ENCODE measurements around the gene INHA. TPM values are rescaled to one million over a fixed set of nuclear protein-coding genes. Genes with fewer than 3 reads are reported as not detected.

INHA gene
- total RNA-seq, 1 donor from 2014 or later = not detected

- H3K4me1 ChIP-seq = peaks cover 0 to 7% of the 10 kb centered on the region in 2 donors
- H3K27me3 ChIP-seq = no peaks in the 10 kb centered on the region
- intact Hi-C loops (cut with DNase I) = no loop called here
- H3K27ac ChIP-seq = no peak overlapping the region
- DNase-seq (ENCODE audit: low spot score in 2 of 2) = no peak
- H3K4me3 ChIP-seq = no peak overlapping the region
- H3K36me3 ChIP-seq = no peaks in the 10 kb centered on the region
- TF ChIP-seq, protein P1, sequence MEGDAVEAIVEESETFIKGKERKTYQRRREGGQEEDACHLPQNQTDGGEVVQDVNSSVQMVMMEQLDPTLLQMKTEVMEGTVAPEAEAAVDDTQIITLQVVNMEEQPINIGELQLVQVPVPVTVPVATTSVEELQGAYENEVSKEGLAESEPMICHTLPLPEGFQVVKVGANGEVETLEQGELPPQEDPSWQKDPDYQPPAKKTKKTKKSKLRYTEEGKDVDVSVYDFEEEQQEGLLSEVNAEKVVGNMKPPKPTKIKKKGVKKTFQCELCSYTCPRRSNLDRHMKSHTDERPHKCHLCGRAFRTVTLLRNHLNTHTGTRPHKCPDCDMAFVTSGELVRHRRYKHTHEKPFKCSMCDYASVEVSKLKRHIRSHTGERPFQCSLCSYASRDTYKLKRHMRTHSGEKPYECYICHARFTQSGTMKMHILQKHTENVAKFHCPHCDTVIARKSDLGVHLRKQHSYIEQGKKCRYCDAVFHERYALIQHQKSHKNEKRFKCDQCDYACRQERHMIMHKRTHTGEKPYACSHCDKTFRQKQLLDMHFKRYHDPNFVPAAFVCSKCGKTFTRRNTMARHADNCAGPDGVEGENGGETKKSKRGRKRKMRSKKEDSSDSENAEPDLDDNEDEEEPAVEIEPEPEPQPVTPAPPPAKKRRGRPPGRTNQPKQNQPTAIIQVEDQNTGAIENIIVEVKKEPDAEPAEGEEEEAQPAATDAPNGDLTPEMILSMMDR (IDR thresholded peaks at IDR 0.05) = no peak
- H3K9me3 ChIP-seq = no peaks in the 10 kb centered on the region
Measured at GRCh38 chr2:219575566-219576504, 3.7 kb downstream of the INHA start.

- Histone ChIP-seq H3K36me3 (no peaks in the 10 kb centered on the region), H3K9me3 (no peaks in the 10 kb centered on the region), H3K4me1 (peaks cover 0 to 3% of the 10 kb centered on the region in 2 donors), H3K4me3 (no peak overlapping the region), H3K27ac (no peak overlapping the region), H3K27me3 (no peaks in the 10 kb centered on the region)
- intact Hi-C loops (cut with DNase I) = no loop called here
- DNase-seq (ENCODE audit: low spot score in 2 of 2) = no peak
- TF ChIP-seq, protein P1 (IDR thresholded peaks at IDR 0.05) = no peak
Measured at GRCh38 chr2:219576505-219577388, 4.6 kb downstream of the INHA start.

GRCh38 chr2:219578811-219579613 is 6.9 kb downstream of the INHA start:
- H3K27ac ChIP-seq = no peak overlapping the region
- TF ChIP-seq, protein P1 (IDR thresholded peaks at IDR 0.05) = no peak
- no peaks in the 10 kb centered on the region for H3K36me3 ChIP-seq
- H3K4me3 ChIP-seq = no peak overlapping the region
- no peaks in the 10 kb centered on the region for H3K4me1 ChIP-seq
- no peaks in the 10 kb centered on the region for H3K9me3 ChIP-seq
- H3K27me3 ChIP-seq = no peaks in the 10 kb centered on the region
- intact Hi-C loops (cut with DNase I) = no loop called here
- no peak for DNase-seq (ENCODE audit: low spot score in 2 of 2)

DNA sequence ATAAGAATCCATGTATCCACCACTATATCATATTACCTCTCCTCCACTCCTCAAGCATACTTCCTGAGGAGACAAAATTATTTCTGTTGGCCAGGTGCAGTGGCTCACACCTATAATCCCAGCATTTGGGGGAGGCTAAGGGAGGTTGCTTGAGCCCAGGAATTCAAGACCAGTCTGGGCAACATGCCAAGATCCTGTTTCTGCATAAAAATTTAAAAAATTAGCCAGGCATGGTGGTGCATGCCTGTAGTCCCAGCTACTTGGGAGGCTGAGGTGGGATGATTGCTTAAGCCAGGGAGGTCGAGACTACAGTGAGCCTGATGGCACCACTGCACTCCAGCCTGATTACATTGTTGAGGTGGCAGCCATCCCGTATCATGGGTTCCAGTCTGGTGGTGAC is 9.2 kb downstream of the INHA start:
- H3K4me3 ChIP-seq = no peak overlapping the region
- intact Hi-C loops (cut with DNase I) = no loop called here
- H3K27ac ChIP-seq = no peak overlapping the region
- DNase-seq (ENCODE audit: low spot score in 2 of 2) = no peak
- TF ChIP-seq, protein P1 (IDR thresholded peaks at IDR 0.05) = no peak
- H3K9me3 ChIP-seq = no peaks in the 10 kb centered on the region
- H3K4me1 ChIP-seq = no peaks in the 10 kb centered on the region
- H3K27me3 ChIP-seq = no peaks in the 10 kb centered on the region
- H3K36me3 ChIP-seq = no peaks in the 10 kb centered on the region

DNA sequence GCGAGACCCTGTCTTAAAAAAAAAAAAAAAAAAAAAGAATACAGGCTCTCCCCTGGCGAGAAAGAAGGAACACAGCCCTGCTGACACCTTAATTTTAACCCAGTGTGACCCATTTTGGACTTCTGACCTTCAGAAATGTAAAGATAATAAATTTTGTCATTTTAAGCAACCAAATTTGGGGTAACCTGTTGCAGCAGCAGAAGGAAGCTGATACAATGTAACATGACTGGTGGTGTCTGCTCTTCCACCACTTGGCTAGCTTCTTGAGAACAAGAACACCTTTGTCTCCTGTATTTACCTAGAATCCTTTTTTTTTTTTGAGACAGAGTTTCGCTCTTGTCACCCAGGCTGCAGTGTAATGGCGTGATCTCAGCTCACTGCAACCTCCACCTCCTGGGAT is 19.0 kb downstream of the INHA start:
- H3K4me1 ChIP-seq = no peaks in the 10 kb centered on the region
- TF ChIP-seq, protein P1 (IDR thresholded peaks at IDR 0.05) = no peak
- no peak for DNase-seq (ENCODE audit: low spot score in 2 of 2)
- no peak overlapping the region for H3K4me3 ChIP-seq
- H3K9me3 ChIP-seq = no peaks in the 10 kb centered on the region
- no peak overlapping the region for H3K27ac ChIP-seq
- H3K27me3 ChIP-seq = no peaks in the 10 kb centered on the region
- intact Hi-C loops (cut with DNase I) = no loop called here
- H3K36me3 ChIP-seq = no peaks in the 10 kb centered on the region

Measured in ascending aorta (tissue), 2 donors.